GM23248 (cell line): ENCODE data around the gene SIDT1.

Source experiments
- EZH2 ChIP-seq: fragments of 200-600 bp; sonication (generic); IDR thresholded peaks from 2 replicates; pipeline ENCODE4 v1.6.1; 2018; ENCODE audit warnings: antibody characterized with exemption, mild to moderate bottlenecking; ENCODE audit not compliant: insufficient read depth, poor library complexity, severe bottlenecking
- EZH2phosphoT487 ChIP-seq: fragments of 200-600 bp; sonication (generic); IDR thresholded peaks from 2 replicates; pipeline ENCODE4 v1.6.1; 2018; ENCODE audit warnings: antibody characterized with exemption, moderate library complexity, mild to moderate bottlenecking, low read depth; ENCODE audit not compliant: insufficient read depth

GRCh38 chr3:113521981-113522380, 10.4 kb upstream of the SIDT1 start:
- TF ChIP-seq EZH2: no peak
- no peak for TF ChIP-seq EZH2phosphoT487
